CD8-positive, alpha-beta memory T cell (primary cell): ENCODE results near the gene UGGT1. TPM values are rescaled to one million over a fixed set of nuclear protein-coding genes. Genes with fewer than 3 reads are reported as not detected.
A peak's percentile ranks its signal among the peaks of the same experiment; 100 is the strongest.

ENCODE experiments used
- CTCF ChIA-PET: fragments of 350-600 bp; sonication (Branson Sonifier 250); formaldehyde crosslinking; loops from one replicate; lab custom pipeline; 2021; ENCODE audit warnings: antibody characterized with exemption; lab: Charles Lee
- POLR2A ChIA-PET: fragments of 350-600 bp; sonication (Branson Sonifier 250); formaldehyde crosslinking; loops from one replicate; lab custom pipeline; 2021; ENCODE audit warnings: antibody characterized with exemption; lab: Charles Lee
- DNase-seq, 5 donors: peaks; one replicate each; pipeline versions ENCODE4 v3.0.0 to v3.0.0-alpha.2; 2020 to 2022; ENCODE audit warnings: mixed read lengths in 1 of 5
- H3K27ac ChIP-seq: one replicate; pipeline ENCODE4 v1.7.0; 2013; ENCODE audit warnings: low read depth, mild to moderate bottlenecking, low read length, moderate library complexity
- H3K27me3 ChIP-seq: 2 replicates; pipeline ENCODE4 v1.7.0; 2013; ENCODE audit warnings: low read length, mild to moderate bottlenecking; ENCODE audit not compliant: insufficient read depth, poor library complexity, severe bottlenecking
- H3K36me3 ChIP-seq: 2 replicates; pipeline ENCODE4 v1.7.0; 2013; ENCODE audit warnings: mild to moderate bottlenecking, low read length, moderate library complexity; ENCODE audit not compliant: insufficient read depth
- H3K4me1 ChIP-seq: 2 replicates; pipeline ENCODE4 v1.7.0; 2013; ENCODE audit warnings: mild to moderate bottlenecking, low read length, moderate library complexity; ENCODE audit not compliant: insufficient read depth
- H3K4me3 ChIP-seq: 2 replicates; pipeline ENCODE4 v1.7.0; 2013; ENCODE audit warnings: mild to moderate bottlenecking, low read length
- H3K9me3 ChIP-seq: 2 replicates; pipeline ENCODE4 v1.7.0; 2013; ENCODE audit warnings: mild to moderate bottlenecking, low read length
- H3K27ac Mint-ChIP-seq, 8 donors: one replicate each; pipeline ENCODE4 v1.8.0; 2020 to 2021; ENCODE audit warnings: mixed read lengths in 8 of 8, mild to moderate bottlenecking in 6 of 8, inconsistent platforms in 3 of 8, moderate library complexity in 3 of 8
- H3K27me3 Mint-ChIP-seq, 2 donors: one replicate each; pipeline ENCODE4 v1.8.0; 2020 to 2021; ENCODE audit warnings: mixed read lengths in 2 of 2, mild to moderate bottlenecking in 1 of 2, moderate library complexity in 1 of 2
- H3K36me3 Mint-ChIP-seq, 3 donors: one replicate each; pipeline ENCODE4 v1.8.0; 2020 to 2021; ENCODE audit warnings: mixed read lengths in 3 of 3, inconsistent platforms in 1 of 3, mild to moderate bottlenecking in 1 of 3
- H3K4me1 Mint-ChIP-seq, 3 donors: one replicate each; pipeline ENCODE4 v1.8.0; 2020 to 2021; ENCODE audit warnings: mixed read lengths in 3 of 3, inconsistent platforms in 1 of 3, mild to moderate bottlenecking in 1 of 3
- H3K4me3 Mint-ChIP-seq, 7 donors: one replicate each; pipeline ENCODE4 v1.8.0; 2020 to 2021; ENCODE audit warnings: mixed read lengths in 7 of 7, mild to moderate bottlenecking in 6 of 7, moderate library complexity in 4 of 7, inconsistent platforms in 2 of 7
- H3K9me3 Mint-ChIP-seq, 5 donors: one replicate each; pipeline ENCODE4 v1.8.0; 2020 to 2022; ENCODE audit warnings: mixed read lengths in 5 of 5, mild to moderate bottlenecking in 3 of 5, moderate library complexity in 2 of 5, inconsistent platforms in 1 of 5
- polyA plus RNA-seq: library from polyadenylated mRNA; unstranded; fragments of 300-500 nt; fragmentation: Illumina TruSeq; gene quantifications from one replicate; pipeline ENCODE4 v1.2.3, GENCODE V29; 2021
- total RNA-seq, 2 experiments: library from RNA; stranded (reverse); gene quantifications; one replicate each; pipeline ENCODE4 v1.2.3, GENCODE V29; 2021

The UGGT1 gene
- total and polyA plus RNA-seq, 3 experiments from 2014 or later, result 16.9 to 55.8 (median 54.0) TPM

- CTCF ChIA-PET, result no interaction called here
Measured at GRCh38 chr2:128241896-128242295, 150.9 kb downstream of the UGGT1 start.

More at GRCh38 chr2:128241896-128242295, 150.9 kb downstream of the UGGT1 start:
- H3K27me3 ChIP-seq, result no peaks in the 10 kb centered on the region
- no peak for DNase-seq
- H3K27ac Mint-ChIP-seq, result peak overlapping the region in 1 of 8 donors; percentile 85
- no peak overlapping the region for H3K4me3 ChIP-seq
- H3K36me3 Mint-ChIP-seq, result no peaks in the 10 kb centered on the region
- H3K27me3 Mint-ChIP-seq, result peaks cover 3 to 11% of the 10 kb centered on the region in 2 donors
- no peaks in the 10 kb centered on the region for H3K9me3 Mint-ChIP-seq
- no peak overlapping the region for H3K4me3 Mint-ChIP-seq
- H3K9me3 ChIP-seq, result no peaks in the 10 kb centered on the region
- no peaks in the 10 kb centered on the region for H3K4me1 ChIP-seq
- no peak overlapping the region for H3K27ac ChIP-seq
- H3K4me1 Mint-ChIP-seq, result peaks cover 5 to 13% (median 6%) of the 10 kb centered on the region in 3 donors
- POLR2A ChIA-PET, result no interaction called here
- H3K36me3 ChIP-seq, result no peaks in the 10 kb centered on the region

Other genes starting within 250 kb of the UGGT1 start
- 10 to 100 TPM; 92.3 to 96.4 TPM for gene POLR2D, start 233.0 kb upstream of the UGGT1 start, total RNA-seq
- gene POLR2D, start 233.0 kb upstream of the UGGT1 start, polyA plus RNA-seq, result 38.7 TPM
- 10 to 100 TPM; 23.4 to 24.0 TPM for gene AMMECR1L, start 205.2 kb upstream of the UGGT1 start, total RNA-seq
- 8.7 TPM for gene AMMECR1L, start 205.2 kb upstream of the UGGT1 start, polyA plus RNA-seq
- gene SAP130, start 63.1 kb upstream of the UGGT1 start, total RNA-seq, result 10 to 100 TPM; 22.3 to 22.9 TPM
- 10.6 TPM for gene SAP130, start 63.1 kb upstream of the UGGT1 start, polyA plus RNA-seq
- 10 to 100 TPM; 18.0 to 18.2 TPM for gene HS6ST1, start 227.7 kb downstream of the UGGT1 start, total RNA-seq
- gene HS6ST1, start 227.7 kb downstream of the UGGT1 start, polyA plus RNA-seq, result 4.6 TPM